Left hindlimb (tissue), 1 donor: ENCODE results near the gene NFIA.
"Not testable (repeated sequence)": the region's sequence is repeated elsewhere in the genome, so short reads cannot be mapped to it uniquely, and the experiment has no call there.

ENCODE experiments used
- DNase-seq: peaks from one replicate; pipeline ENCODE4 v3.0.0-alpha.2; 2018

The NFIA gene

DNA sequence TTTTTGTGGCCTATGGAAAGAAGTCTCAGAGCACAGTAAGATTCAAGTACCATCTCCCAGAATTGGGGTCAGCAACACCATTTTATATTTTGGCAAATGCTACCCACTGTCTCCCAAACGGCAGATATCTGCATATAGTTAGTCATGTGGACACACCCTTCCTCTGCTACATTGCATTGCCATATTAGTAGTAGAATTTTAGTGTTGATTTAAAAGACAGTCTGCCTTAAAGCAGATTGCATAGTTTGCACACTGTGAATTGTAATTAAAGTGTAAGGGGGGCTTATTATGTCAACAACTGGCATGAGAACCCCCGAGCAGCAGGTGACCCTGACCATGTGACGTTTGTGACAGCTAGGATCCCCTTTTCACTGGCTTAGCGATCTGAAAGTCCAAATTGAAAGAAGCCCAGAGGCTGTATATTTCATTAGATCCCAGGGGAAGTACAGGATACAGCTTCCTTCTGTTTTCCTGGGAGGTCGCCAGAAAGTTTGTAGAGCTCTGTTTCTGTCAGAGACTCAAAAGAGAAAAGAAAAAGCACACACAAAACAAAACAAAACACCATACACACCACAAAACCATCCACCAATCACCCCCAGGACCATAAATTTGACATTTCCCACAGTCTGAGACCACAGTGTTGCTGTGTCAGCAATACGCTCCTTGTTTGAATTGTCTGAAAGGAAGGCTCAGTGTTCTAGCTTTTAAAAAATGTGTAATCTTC is 172.4 kb downstream of the NFIA start:
- peak; percentile 53 for DNase-seq

DNA sequence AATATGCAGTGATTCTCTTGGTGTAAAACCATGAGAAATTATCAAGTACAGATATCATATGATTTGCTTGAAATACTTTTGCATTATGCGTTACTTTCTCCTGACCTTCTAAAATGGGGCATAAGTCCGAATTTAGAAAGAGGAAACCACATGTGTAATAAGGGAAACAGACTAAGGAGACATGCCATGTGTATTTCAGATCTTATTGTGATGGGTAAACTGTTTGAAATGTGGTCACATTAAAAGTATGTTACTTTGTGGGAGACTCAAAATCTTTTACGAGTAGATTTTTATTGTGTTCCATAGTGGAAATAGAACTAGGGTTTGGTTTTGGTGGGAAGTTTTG is 173.0 kb downstream of the NFIA start:
- no peak for DNase-seq

DNA sequence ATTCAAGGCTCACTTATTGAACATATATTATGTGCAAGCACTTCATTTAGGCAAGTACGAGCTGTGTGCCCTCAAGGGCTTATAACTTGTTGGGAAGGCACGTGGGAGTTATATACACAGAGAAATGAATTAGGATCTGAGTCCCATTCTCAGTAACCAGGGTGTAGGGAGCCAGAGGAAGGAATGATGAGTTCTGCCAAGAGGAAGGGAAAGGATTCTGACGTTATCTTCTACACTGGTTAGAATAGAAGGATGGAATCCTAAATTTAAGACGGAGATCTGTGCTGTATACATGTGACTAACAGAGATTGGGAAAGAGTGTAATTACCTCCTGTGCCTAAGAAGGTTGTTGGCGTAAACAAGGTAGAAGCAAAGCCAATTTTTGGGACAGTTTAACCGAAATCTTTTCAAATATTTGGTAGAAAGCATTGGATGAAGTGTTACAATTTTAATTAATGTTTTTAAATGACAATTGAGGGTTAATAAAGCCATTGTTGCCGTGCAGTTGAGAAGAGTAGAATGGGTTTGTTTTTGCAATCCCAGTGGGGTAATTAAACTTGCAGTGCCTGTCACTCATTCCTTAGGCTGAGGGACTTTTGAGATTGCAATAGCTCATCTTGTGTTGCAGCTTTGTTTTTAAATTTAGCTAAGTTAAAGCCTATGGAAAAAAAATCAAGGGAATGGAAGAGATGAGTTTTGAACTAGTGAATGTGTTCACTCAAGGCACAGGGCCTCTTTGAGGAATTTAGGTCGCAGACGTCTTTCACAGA is 177.2 kb downstream of the NFIA start:
- DNase-seq: no peak

DNA sequence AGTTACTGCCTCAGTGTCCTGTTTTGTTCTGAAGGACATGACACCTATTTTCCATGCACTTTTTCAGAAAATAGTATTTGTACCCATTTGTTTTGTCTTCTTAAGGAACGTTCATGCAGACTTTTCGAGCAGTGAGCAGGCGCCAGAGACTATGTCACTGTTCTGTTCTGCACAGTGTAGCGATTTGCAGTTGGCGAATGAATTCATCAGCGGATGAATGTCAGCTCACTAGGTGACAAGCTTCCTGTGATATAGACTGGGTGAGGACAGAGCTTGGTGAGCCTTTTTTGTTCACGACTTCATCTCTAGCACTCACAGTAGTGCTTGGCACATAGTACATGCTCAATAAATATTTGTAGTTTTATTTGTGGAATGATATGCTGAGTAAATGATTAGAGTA is 177.8 kb downstream of the NFIA start:
- no peak for DNase-seq

DNA sequence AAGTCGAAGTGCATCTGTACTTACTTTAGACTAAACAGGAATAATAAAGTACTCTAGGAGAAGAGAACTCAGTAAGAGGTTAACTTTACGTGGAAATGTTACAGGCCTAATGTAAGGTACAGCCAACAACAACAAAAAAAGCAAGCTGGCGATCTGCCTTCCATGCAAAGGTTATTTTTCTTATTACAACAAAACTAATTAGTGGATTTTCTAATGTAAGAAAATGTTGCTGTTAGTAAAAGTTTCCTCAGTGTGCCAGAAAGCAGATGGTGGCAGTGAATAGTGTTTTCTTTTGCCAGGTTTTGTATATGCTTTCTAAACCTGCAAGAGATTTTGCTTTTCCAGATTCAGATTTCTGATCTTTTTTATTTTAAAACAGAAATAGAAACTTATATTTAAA is 179.2 kb downstream of the NFIA start:
- no peak for DNase-seq

DNA sequence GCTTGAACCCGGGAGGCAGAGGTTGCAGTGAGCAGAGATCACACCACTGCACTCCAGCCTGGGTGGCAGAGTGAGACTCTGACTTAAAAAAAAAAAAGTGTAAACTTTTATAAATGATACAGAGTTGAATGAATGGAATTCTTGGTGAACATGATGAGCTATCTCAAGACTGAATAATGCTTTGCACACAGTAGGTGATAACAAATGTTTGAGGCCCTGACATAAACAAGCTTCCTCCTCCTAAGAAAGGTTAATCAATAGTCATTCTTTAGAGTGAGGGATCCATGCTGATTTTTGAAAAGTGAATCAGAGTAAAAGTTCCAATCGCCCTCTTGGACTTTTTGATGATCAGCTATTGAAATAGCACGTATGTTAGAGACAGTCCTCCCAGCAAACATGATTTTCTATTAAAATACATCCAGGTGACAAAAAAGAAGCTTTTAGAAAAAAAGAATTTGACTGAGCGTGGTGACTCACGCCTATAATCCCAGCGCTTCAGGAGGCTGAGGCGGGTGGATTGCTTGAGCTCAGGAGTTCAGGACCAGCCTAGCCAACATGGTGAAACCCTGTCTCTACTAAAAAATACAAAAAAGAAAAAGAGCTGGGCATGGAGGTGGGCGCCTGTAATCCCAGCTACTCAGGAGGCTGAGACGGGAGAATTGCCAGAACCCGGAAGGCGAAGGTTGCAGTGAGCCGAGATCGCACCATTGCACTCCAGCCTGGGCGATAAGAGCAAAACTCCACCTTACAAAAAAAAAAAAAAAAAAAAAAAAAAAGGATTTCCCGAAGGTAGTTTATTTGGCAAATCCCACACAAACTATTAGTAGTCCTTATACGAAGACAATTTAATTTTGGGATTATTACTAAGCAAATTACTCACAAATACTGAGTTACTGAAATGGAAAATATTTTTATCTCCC is 181.8 kb downstream of the NFIA start:
- DNase-seq: no peak

DNA sequence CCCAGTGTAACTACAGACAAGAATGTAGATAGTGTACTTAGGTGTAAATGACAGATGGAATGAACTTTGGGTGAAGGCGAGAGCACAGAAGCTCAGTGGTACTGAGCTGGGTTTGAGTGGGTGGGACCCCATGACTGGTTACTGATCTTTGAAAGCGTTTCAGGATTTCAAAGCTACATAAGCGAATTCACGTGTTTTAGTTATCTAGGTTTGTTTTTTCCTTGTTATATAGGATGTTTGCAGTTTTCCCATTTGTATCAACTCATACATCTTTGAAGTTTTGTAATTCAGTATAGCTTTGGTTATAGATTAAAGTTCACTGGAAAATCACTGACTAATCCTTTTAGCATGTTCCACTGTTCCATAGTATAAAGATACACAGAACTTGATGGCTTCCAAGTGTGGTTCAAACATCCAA is 182.5 kb downstream of the NFIA start:
- DNase-seq: no peak

DNA sequence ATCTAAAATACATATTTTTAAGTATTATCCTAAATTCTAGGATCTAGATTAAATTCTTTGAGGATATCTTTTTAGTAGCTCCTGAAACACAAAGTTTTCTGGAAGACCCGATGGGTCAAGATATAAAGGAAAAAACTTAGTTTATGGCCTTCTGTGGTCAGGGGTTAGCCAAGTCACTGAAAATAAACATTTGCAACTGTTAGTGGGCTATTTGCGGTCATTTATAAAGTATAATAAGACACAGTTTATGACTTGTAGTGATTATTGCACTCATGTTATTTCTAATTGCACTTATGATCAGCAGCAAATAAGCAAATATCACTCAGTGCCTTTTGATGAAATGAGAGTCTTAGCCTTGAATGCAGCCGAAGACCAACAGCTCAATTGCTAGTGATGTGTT is 183.3 kb downstream of the NFIA start:
- no peak for DNase-seq

DNA sequence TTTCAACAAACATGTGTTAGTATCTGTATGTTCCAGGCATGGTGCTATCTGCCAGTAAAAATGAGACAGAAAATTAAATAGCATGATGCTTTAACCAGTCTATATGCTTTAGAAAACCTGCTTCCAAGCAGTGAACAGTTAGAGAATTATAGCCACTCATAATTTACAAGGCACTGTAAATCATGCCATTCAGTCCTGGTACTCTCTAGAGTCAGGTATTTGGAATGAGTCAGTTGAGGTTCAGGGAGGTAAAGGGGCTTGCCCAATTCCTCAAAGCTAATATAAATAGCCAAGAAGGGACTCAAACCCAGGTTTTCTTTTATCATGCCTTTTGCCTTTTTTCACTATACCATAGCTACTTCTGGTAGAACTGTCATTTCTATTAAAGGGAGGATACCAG is 184.4 kb downstream of the NFIA start:
- no peak for DNase-seq

DNA sequence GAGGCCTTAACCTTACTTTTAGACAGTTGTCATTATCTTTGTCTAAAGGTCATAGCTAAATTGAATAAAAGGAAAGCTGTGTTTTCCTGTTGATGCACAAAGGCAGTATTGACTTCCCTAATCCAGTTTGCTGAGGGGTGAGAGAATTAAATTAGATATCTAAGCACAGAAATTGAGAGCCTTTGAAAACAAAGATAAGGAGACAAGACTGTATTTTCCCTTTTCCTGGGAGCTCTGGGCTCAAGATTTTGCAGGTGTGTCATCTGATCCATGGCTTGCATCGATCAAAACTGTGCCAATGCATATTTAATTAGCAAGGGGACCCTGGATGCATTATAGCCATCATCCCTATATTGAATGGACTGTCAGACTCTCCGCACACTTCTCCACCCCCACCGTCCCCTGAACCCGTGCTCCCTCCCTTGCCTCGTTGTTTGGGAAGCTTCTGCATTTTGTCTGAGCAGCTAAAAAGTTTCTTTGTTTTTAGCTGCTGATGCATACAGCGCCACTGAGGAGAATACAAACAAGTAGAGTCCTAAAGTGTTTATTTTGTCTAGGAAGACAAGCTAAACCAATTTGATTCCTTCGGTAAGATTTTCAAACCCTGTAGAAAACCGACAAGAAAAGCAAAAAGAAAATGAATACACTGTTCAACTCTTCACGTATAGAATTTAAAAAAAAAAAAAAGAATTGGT is 186.3 kb downstream of the NFIA start:
- no peak for DNase-seq

DNA sequence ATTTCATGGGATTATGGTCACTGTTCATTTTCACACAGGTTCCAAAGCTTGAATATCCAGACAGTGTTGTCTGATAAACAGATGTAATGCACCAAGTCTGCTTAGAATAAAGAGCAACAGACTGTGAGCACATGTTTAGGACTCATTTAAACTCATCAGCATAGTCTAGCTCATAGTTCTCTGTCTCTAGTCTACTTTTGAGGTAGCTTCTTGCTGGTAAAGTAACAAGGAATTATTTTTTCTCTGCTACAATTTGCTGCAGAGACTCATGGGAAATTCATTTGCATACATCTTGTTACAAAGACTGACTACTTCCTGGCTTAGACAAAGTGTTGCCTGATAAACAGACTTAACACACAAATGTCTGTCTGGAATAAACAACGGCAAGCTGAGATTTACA is 187.2 kb downstream of the NFIA start:
- no peak for DNase-seq

DNA sequence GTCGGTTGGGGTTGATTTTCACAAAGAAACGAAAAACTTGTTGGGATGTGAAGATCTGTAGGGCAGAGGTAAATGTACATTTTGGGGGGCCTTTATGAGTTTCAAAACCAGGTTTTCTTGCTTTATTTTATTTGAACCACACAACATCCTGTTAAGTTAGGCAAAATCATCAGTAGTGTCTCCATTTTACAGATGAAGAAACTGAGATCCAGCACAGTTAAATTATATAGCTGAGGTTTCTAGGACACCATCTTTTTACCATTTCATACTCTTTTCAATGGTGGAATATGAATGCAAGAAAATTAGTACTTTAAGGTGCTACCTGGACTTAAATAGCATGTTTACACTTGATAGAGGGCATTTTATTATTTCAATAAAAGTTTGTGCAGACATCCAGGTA is 187.7 kb downstream of the NFIA start:
- DNase-seq: no peak

DNA sequence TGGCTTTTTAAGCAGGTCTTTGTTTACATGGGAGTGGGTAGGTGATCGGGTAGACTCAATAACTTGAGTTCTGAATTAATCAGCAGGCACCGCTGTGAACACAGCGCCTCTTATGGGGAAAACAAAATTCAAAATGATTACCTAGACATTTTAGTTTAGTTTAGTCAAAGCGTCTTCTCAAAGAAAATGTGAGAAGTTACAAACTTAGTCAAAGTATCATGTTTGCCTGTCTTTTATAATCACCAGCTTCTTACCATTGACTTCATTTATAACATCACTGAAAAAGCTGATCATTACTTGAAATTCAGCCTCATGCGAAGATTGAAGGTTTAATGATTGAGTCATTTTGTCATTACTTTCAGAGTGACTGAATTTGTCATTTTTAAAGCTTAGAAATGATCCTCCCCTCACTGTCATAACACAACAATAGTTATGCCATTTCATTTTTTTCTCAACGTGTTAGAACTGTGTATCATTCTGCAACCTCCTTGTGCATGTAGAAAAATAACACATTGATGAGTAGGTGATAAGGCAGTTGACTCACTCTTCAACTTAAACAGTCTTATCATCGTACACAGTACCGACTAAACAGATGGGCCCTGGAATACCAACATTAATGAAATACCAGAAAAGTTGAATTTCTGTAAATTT is 188.5 kb downstream of the NFIA start:
- DNase-seq: no peak

DNA sequence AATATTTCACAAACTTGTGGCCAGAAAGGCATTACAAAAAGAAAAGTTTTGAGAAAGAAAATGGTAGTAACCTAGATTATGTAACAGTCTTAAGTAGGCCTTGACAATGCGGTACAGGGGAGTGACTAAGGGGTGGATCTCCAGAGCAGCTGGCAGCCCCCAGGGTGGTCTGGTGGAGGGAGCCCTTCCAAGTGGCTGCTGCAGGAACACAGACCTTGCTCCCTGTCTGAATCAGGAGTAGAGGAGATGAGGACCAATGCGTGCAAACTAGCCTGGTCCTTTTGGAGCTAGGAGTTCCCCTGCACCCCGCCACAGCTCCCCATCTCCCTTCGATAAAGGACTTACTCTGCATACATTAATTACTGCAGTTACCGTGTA is 189.0 kb downstream of the NFIA start:
- no peak for DNase-seq

DNA sequence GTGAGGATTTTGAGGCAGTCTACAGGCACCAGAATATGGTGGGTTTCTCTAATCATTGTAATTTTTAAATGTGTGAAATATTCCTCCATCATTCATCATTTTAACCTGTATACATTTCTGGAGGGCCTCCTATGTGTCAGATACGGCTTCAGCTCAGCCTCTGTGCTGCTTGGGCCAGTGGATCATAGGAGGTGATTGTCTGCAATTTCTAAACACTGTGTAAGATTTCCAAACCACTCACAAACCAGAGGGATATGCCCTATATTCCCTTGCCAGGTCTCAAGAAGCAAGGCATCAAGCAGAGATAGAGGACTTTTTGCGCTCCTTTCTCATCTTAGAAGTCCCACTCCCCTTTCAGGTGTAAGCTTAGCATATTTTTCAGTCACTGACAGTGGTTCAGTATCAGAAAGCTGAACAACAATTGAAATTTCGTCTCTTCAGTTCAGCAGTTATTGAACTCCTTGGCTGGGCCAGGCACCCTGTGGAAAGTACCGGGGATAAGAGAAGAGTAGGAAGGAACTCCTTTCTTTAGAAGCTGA is 190.9 kb downstream of the NFIA start:
- DNase-seq: no peak

DNA sequence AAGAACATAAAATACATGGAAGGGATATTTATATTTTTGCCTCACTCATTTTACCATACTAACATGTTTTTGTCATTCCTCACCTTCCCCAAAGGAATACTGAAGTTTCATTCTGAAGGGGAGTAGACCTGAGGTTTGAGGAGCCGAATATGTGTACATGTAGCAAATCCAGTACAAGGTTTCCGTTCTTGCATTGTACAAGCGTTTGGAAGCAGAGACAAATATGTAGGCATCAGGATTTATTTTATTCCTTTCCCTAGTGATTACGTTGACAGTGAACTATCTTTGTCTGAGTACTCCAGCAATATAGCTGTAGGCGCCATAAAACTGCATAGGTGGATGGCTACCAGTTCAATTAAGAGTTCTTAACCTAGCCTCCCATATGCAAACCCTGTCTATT is 191.5 kb downstream of the NFIA start:
- DNase-seq: no peak

DNA sequence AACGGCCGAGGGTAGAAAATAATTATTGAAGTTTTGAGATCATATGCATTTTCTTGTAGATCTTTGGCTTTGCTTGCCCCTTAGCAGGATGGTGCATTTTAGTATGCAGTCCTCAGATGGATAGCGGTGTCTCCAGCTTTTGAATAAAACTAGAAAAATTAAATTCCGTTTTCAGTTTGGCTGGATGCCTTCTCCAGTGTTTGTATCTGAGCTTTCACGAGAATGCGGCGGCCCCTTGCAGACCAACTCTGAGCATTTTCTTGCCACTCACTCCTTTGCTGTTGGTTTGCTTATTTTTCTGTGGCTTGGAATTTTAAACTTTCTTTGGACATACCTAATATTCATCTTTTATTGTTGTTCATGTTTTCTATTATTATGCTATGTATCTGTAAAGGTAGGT is 192.6 kb downstream of the NFIA start:
- no peak for DNase-seq

DNA sequence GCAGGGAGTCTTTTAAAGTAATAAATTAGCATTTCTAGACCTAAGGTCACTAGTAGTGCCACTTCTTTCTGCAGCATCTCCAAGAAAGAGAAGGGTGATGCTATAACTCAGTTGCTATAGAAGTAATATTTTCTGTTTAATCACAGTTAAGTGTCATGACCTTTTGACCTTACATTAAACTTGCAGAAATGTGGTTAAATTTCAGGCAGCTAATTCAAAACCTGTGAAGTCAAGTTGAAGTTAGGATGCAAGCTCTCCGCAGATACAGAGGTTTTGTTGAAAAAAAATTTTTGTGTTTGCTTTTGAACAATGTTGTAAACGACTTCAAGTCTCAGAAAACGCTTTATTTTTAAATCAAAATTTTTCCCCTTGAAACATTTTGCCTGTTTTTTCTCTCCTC is 193.9 kb downstream of the NFIA start:
- no peak for DNase-seq

DNA sequence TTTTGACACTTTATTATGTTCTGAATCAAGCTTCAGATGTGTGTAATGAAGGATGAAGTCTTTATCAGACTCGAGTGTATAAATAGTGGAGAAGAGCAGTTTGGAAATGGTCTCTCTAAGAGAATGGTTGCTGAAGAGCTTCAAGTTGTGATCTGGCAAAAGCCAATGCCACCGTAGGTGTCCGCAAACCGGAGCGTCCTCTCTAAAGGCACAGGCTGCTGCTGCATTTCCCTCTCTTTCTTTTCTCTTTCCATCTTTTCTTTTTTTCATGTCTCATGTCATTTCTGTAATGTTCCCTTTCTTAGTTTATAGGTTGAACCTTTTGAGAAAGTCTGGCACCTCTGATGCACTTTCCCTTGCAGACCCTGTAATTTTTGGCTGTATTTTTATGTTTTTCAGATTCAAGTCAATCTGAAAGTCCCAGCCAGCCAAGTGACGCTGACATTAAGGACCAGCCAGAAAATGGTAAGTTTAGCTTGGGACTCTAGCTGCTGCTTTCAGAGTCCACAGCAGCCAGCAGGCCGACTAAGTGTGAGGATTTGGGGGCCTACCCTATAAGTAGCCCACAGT is 194.8 kb downstream of the NFIA start:
- no peak for DNase-seq

DNA sequence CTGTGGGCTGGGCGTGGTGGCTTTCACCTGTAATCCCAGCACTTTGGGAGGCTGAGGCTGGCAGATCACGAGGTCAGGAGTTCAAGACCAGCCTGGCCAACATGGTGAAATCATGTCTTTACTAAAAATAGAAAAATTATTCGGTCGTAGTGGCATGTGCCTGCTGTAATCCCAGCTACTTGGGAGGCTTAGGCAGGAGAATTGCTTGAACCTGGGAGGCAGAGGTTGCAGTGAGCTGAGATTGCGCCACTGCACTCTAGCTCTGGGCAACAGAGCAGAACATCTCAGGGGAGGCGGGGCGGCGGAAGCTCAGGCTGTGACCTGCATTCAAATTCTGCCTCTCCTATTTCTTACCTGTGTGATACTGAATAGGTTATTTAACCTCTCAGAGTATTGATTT is 196.1 kb downstream of the NFIA start:
- not testable (repeated sequence) for DNase-seq

DNA sequence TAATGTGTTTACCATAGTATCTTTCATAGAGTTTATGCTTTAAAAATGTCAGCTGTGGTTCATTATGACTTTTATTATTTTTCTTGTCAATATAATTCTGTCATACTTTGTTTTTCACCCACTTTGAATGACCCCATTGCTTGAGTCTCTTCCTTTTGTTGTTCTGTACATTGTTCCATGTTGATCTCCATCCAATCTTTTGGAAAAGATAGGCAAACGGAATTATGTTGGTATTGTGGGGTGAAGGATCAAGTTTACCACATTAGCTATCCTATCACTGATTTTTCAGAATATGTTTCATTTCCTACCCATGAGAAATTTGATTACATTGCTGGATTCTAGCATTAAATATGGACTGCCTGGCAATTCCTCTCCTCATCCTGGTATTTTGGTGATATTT is 196.6 kb downstream of the NFIA start:
- no peak for DNase-seq

DNA sequence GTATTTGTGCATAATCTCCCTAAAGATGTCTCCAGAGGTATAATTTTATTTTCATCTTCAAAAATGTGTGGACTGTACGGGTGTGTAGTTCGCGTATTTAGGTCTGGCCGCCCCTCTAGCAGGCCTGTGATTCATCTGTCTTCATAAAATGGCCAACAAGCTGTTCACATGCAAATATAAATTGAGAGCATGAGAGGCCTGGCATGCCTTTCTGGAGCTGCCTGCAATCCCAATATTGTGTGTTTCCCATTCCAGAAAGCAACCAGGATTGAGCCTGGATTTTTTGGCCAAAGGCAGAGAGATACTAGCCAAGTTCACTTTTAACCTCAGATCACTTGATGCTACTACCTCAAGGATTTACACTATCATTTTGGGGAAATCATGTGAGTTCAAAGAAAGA is 197.2 kb downstream of the NFIA start:
- DNase-seq: no peak
